ENCODE data around the gene BICD2. TPM values are rescaled to one million over a fixed set of nuclear protein-coding genes. Genes with fewer than 3 reads are reported as not detected.

BICD2 gene
- total and polyA plus RNA-seq, 9 of the 15 experiments (the other 6 are each of a cell fraction or from before 2014, with no cell fraction given), result 3.6 to 23.4 (median 11.8) TPM

DNA sequence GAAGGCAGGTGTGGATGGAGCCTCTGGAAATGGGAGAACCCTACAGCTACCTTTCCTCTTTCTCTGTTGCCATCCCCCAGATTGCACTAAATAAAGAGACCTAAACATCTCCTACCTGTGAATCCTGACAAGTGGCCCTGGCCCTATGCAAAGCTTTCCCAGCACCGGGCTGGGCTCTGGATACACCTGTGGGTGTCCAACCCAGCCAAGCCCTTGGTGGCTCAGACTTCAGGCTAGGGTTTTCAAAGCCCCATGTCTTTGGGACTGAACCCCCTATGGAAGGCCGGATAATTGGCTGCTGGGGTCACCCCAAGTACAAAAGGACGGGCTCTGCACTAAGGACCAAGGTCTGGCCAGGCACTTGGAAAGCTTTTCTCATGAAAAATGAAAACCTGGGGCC, 50.6 kb downstream of the BICD2 start:
- no peak for DNase-seq (ENCODE audit: extremely low read depth in 1 of 4, low spot score in 3 of 4)
- Histone ChIP-seq H4K20me1 (replicated peaks; ENCODE audit: control insufficient read depth, insufficient read depth, low read length) (peaks cover 19% of the 10 kb centered on the region), H3K79me2 (ENCODE audit: control insufficient read depth, insufficient read depth, low read length) (no peaks in the 10 kb centered on the region; the same call in 2 of the 3 replicates), H3K9ac (ENCODE audit: insufficient read depth in 1 of 2, low read depth in 2 of 2, low read length in 2 of 2) (no peak overlapping the region), H3K9me3 (replicated peaks; ENCODE audit: control insufficient read depth, insufficient read depth, low read depth, low read length) (no peaks in the 10 kb centered on the region), H3K27ac (ENCODE audit: extremely low read depth, low read depth, low read length) (no peak overlapping the region), H3K9me1 (ENCODE audit: control insufficient read depth, insufficient read depth, low read length) (no peaks in the 10 kb centered on the region), H2AFZ (ENCODE audit: low read depth, low read length) (no peak overlapping the region), H3K4me3 (no peak overlapping the region), H3K27me3 (ENCODE audit: control insufficient read depth in 2 of 2, insufficient read depth in 2 of 2, low read length in 2 of 2) (no peaks in the 10 kb centered on the region), H3K4me2 (ENCODE audit: insufficient read depth, low read length) (no peak overlapping the region), H3K4me1 (replicated peaks in 1 of 2; ENCODE audit: control insufficient read depth in 2 of 2, insufficient read depth in 2 of 2, low read length in 2 of 2) (peaks cover 8 to 19% of the 10 kb centered on the region in 2 experiments), H3K36me3 (ENCODE audit: control insufficient read depth, insufficient read depth, low read length) (peaks cover 85% of the 10 kb centered on the region; the same call in 2 of the 3 replicates)
- intact Hi-C loops (cut with micrococcal nuclease) (no loop called here), in situ Hi-C loops (cut with MboI) (loop anchor here (10.0 kb wide), 1 partner anchor 71 kb away; no protein-coding TSS in a partner anchor)
- POLR2A ChIA-PET, result interaction anchor here (0.7 kb wide), 1 partner anchor 16 kb away, joined by 4 read pairs; no protein-coding TSS in a partner anchor
- 85% methylated on average over 3 of the region's 3 CpGs for WGBS (ENCODE audit: insufficient coverage, low coverage, missing lambda C conversion rate)
- no peak for ATAC-seq
- CTCF ChIA-PET (ENCODE audit: low intra/inter-chr PET ratio), result interaction anchor here (1.2 kb wide), 1 partner anchor 77 kb away, joined by 3 read pairs; no protein-coding TSS in a partner anchor
- TF ChIP-seq SAFB (IDR thresholded peaks at IDR 0.05; ENCODE audit: borderline replicate concordance, low read depth, low read length) (no peak), BMI1 (IDR thresholded peaks at IDR 0.05; ENCODE audit: low read length) (no peak), ZNF41 (CRISPR knock-in tag; conservative IDR thresholded peaks at IDR 0.05) (no peak), ELF4 (CRISPR knock-in tag; IDR thresholded peaks at IDR 0.05) (no peak), NFE2L1 (tag; IDR thresholded peaks at IDR 0.05; ENCODE audit: borderline replicate concordance, low read depth) (no peak), CHD7 (IDR thresholded peaks at IDR 0.05; ENCODE audit: low read depth, low read length) (no peak)
- TF ChIP-seq, protein P1, sequence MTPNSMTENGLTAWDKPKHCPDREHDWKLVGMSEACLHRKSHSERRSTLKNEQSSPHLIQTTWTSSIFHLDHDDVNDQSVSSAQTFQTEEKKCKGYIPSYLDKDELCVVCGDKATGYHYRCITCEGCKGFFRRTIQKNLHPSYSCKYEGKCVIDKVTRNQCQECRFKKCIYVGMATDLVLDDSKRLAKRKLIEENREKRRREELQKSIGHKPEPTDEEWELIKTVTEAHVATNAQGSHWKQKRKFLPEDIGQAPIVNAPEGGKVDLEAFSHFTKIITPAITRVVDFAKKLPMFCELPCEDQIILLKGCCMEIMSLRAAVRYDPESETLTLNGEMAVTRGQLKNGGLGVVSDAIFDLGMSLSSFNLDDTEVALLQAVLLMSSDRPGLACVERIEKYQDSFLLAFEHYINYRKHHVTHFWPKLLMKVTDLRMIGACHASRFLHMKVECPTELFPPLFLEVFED (CRISPR knock-in tag; conservative IDR thresholded peaks at IDR 0.05), result no peak
- no TSS peak for BruUV-seq (replicated peaks)
- no peak for FAIRE-seq
